H1 (cell line): ENCODE measurements around the gene ZNF750. TPM values are rescaled to one million over a fixed set of nuclear protein-coding genes. Genes with fewer than 3 reads are reported as not detected.

Experiments
- CREB1 ChIP-seq: IDR thresholded peaks from 2 replicates; pipeline ENCODE4 v1.6.1; 2012; ENCODE audit warnings: inconsistent platforms
- POLR2AphosphoS5 ChIP-seq: IDR thresholded peaks from 2 replicates; pipeline ENCODE4 v1.6.1; 2011; ENCODE audit warnings: low read depth, low read length
- SRF ChIP-seq: IDR thresholded peaks from 2 replicates; pipeline ENCODE4 v1.6.1; 2011; ENCODE audit warnings: mild to moderate bottlenecking, low read depth, low read length, moderate library complexity
- polyA plus RNA-seq, 7 experiments: library from polyadenylated mRNA; depleted of rRNA in 3 of 7; stranded (reverse) in 5 of 7; unstranded in 2 of 7; fragments of >200 nt in 5 of 7; fragments of 200-250 nt in 2 of 7; gene quantifications; 1 replicate in 5 of 7; 2 replicates in 1 of 7; 4 replicates in 1 of 7; pipeline versions ENCODE4 v1.2.1 to v1.2.3, GENCODE V29; 2011 to 2013; ENCODE audit warnings: missing spikeins in 2 of 7, mixed read lengths in 2 of 7
- total RNA-seq: library from RNA; stranded (reverse); fragmentation: NEBNext Ultra II Directional; extraction: Animal tissue kit (Norgen Biotek cat#: 25700); gene quantifications from 2 replicates; pipeline ENCODE4 v1.2.1, GENCODE V29; 2021

The ZNF750 gene
- total and polyA plus RNA-seq, 2 of the 8 experiments (the other 6 are each of a cell fraction or from before 2014, with no cell fraction given), result not detected

DNA sequence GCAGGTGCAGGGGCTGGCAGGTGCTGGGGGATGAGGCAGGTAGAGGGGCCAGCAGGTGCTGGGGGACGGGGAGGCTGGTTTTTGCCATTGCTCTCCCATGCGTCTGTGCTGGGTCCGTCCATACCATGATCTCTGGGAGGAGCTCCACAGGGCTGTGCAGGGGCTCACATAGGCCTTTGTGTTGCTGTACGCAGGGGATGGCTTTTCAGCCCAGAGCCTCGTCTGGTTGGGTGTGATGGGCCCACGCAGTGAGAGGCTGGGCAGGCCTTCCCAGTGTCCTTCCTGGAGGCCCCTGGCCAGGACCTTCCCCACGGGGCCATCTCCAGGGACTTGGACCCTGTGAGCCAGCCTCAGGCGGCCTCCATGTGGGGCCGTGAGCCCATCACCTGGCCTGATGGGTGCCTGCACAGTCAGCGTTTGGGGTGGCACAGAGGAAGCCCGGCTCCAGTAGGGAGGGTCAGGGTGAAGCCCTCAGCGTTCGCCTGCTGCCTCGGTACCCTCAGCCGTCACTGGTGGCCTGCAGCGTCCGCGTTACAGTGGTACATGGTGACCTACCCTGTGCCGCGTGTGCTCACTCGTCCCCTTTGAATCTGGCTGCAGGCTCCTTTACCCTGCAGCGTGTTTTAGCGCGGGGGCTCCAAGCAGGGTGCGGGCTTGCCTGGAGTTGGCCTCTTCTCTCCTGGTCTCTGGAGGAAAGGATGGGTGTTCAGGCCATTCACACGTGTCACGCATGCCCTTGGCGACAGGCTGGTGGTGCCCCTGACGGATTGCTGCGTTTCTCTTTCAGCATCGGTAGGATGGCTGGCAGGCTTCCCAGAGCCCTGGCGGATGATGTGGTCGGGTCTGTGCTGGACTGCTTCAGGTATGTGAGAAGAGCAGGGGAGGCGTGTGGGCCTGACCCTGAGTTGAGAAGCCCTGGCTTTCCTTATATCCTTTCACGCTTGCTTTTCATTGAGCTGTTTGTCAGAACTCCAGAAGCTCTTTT lies 30.6 kb downstream of the ZNF750 start (continued):
- no peak for TF ChIP-seq SRF
- no peak for TF ChIP-seq CREB1
- no peak for TF ChIP-seq POLR2AphosphoS5
